K562 (cell line): Measurements from ENCODE around the gene HIVEP2. TPM values are rescaled to one million over a fixed set of nuclear protein-coding genes. Genes with fewer than 3 reads are reported as not detected.

ENCODE experiments used
- ATAC-seq: fragments of 200-7000 bp; cut with Tn5 transposase; 3 replicates; pipeline ENCODE4 v1.9.1; 2020; ENCODE audit warnings: moderate library complexity
- BruUV-seq: library from RNA; stranded (reverse); fragments of 400-500 nt; replicated peaks from 2 replicates; lab custom pipeline; 2021; lab: Mats Ljungman, UMichigan
- CTCF ChIA-PET: fragments of 300-600 bp; formaldehyde crosslinking; extraction: SDS; loops from one replicate; lab custom pipeline; 2021; ENCODE audit warnings: low intra/inter-chr PET ratio; lab: Yijun Ruan, JAX
- POLR2A ChIA-PET: fragments of 300-600, 350-650 bp; sonication (Branson Sonifier 250); formaldehyde crosslinking; extraction: SDS; loops from one replicate; lab custom pipeline; 2021; ENCODE audit warnings: antibody characterized with exemption, inconsistent platforms; lab: Yijun Ruan, JAX
- DNase-seq, 4 experiments: peaks; one replicate each; pipeline versions ENCODE4 v3.0.0 to v3.0.0-alpha.2; 2011 to 2018; ENCODE audit warnings: low spot score in 3 of 4, mixed read lengths in 3 of 4; ENCODE audit errors: extremely low read depth in 1 of 4
- FAIRE-seq: peaks from 2 replicates; lab custom pipeline; 2011; peaks lifted over from hg19 to GRCh38; lab: Jason Lieb, UNC
- H2AFZ ChIP-seq: 2 replicates; pipeline ENCODE4 v1.6.0; 2011; ENCODE audit warnings: low read depth, low read length, control low read depth, inconsistent platforms
- H3K27ac ChIP-seq: fragments of 200-600 bp; 3 replicates; pipeline ENCODE4 v1.8.0; 2011; ENCODE audit warnings: low read depth, mild to moderate bottlenecking, control low read depth, inconsistent platforms, low read length, moderate library complexity, mixed read lengths; ENCODE audit errors: extremely low read depth
- H3K27me3 ChIP-seq, 2 experiments: fragments of 300-600 bp in 1 of 2; 2 replicates in 1 of 2; 3 replicates in 1 of 2; pipeline versions ENCODE4 v1.6.0 to v1.8.0; 2011; ENCODE audit warnings: inconsistent platforms in 2 of 2, low read length in 2 of 2, mild to moderate bottlenecking in 1 of 2, mixed read lengths in 1 of 2, moderate library complexity in 1 of 2; ENCODE audit not compliant: control insufficient read depth in 2 of 2, insufficient read depth in 2 of 2
- H3K36me3 ChIP-seq: fragments of 300-600 bp; 3 replicates; pipeline ENCODE4 v1.8.0; 2011; ENCODE audit warnings: mild to moderate bottlenecking, low read length, inconsistent platforms; ENCODE audit not compliant: control insufficient read depth, insufficient read depth
- H3K4me1 ChIP-seq, 2 experiments: fragments of 200-600 bp in 1 of 2; replicated peaks in 1 of 2; 2 replicates in 1 of 2; 3 replicates in 1 of 2; pipeline versions ENCODE4 v1.5.1 to v1.8.0; 2011; ENCODE audit warnings: inconsistent platforms in 2 of 2, low read length in 2 of 2, mild to moderate bottlenecking in 1 of 2, mixed read lengths in 1 of 2, moderate library complexity in 1 of 2; ENCODE audit not compliant: control insufficient read depth in 2 of 2, insufficient read depth in 2 of 2
- H3K4me2 ChIP-seq: 2 replicates; pipeline ENCODE4 v1.6.1; 2011; ENCODE audit warnings: low read length, control low read depth, inconsistent platforms, mixed read lengths; ENCODE audit not compliant: insufficient read depth
- H3K4me3 ChIP-seq: fragments of 200-600 bp; sonication (generic), shearing (Covaris generic); 2 replicates; pipeline ENCODE4 v1.5.1; 2016; ENCODE audit warnings: control low read depth, inconsistent platforms
- H3K79me2 ChIP-seq: fragments of 200-600 bp; 3 replicates; pipeline ENCODE4 v1.8.0; 2011; ENCODE audit warnings: low read length, inconsistent platforms; ENCODE audit not compliant: control insufficient read depth, insufficient read depth
- H3K9ac ChIP-seq, 2 experiments: 2 replicates each; pipeline versions ENCODE4 v1.6.0 to v1.6.1; 2011; ENCODE audit warnings: low read depth in 2 of 2, low read length in 2 of 2, control low read depth in 1 of 2, inconsistent platforms in 1 of 2, mild to moderate bottlenecking in 1 of 2, mixed read lengths in 1 of 2; ENCODE audit not compliant: insufficient read depth in 1 of 2
- H3K9me1 ChIP-seq: one replicate; pipeline ENCODE4 v1.6.0; 2011; ENCODE audit warnings: inconsistent platforms, mild to moderate bottlenecking, low read length, moderate library complexity; ENCODE audit not compliant: control insufficient read depth, insufficient read depth
- H3K9me3 ChIP-seq: replicated peaks from 2 replicates; pipeline ENCODE4 v1.5.1; 2011; ENCODE audit warnings: low read depth, low read length, inconsistent platforms; ENCODE audit not compliant: control insufficient read depth, insufficient read depth
- H4K20me1 ChIP-seq: replicated peaks from 2 replicates; pipeline ENCODE4 v1.6.1; 2011; ENCODE audit warnings: low read length, inconsistent platforms, mixed read lengths; ENCODE audit not compliant: control insufficient read depth, insufficient read depth
- ASH1L ChIP-seq: fragments of 450-650 bp; IDR thresholded peaks from 2 replicates; pipeline ENCODE4 v1.6.1; 2018; ENCODE audit warnings: borderline replicate concordance, mild to moderate bottlenecking, low read depth; ENCODE audit not compliant: partially characterized antibody
- HDAC1 ChIP-seq, 2 experiments: fragments of 450-650 bp; IDR thresholded peaks; 2 replicates each; pipeline ENCODE4 v1.6.1; 2016 to 2017; ENCODE audit warnings: inconsistent platforms in 1 of 2, mild to moderate bottlenecking in 1 of 2, moderate library complexity in 1 of 2
- MYC ChIP-seq, 2 experiments: fragments of 250-450 bp in 1 of 2; sonication (Bioruptor Pico) in 1 of 2; IDR thresholded peaks; 2 replicates each; pipeline versions ENCODE4 v1.5.1 to v1.6.1; 2012 to 2021; ENCODE audit warnings: low read depth in 2 of 2, borderline replicate concordance in 1 of 2, improper control_type of control experiment in 1 of 2, low read length in 1 of 2, mild to moderate bottlenecking in 1 of 2, moderate library complexity in 1 of 2
- NBN ChIP-seq: fragments of 450-650 bp; IDR thresholded peaks from 2 replicates; pipeline ENCODE4 v1.6.1; 2016; ENCODE audit warnings: low read depth, mild to moderate bottlenecking
- RBFOX2 ChIP-seq: fragments of 200-400 bp; formaldehyde crosslinking; IDR thresholded peaks from 2 replicates; pipeline ENCODE4 v1.6.1; 2017; ENCODE audit warnings: low read depth, mild to moderate bottlenecking, low read length, moderate library complexity
- RBM34 ChIP-seq: fragments of 200-400 bp; formaldehyde crosslinking; IDR thresholded peaks from 2 replicates; pipeline ENCODE4 v1.6.1; 2018; ENCODE audit warnings: low read length, borderline replicate concordance; ENCODE audit not compliant: insufficient read depth
- WGBS: fragments of 100-300 bp; shearing (Covaris generic); methylation state at CpG from one replicate; pipeline ENCODE4 v1.1.6; 2016; ENCODE audit warnings: low coverage, mixed read lengths; ENCODE audit not compliant: insufficient coverage; ENCODE audit errors: missing lambda C conversion rate; 5-methylcytosine and 5-hydroxymethylcytosine counted together
- in situ Hi-C: fragments of 300-500 bp; cut with MboI; formaldehyde crosslinking; loops from 4 replicates; pipeline ENCODE4 v1.15.0; 2018; ENCODE audit warnings: inconsistent platforms, mixed read lengths
- intact Hi-C: fragments of 100-400 bp; cut with micrococcal nuclease; formaldehyde crosslinking; loops from 2 replicates; pipeline ENCODE4 v1.14.2; 2022
- polyA plus RNA-seq, 8 experiments: library from polyadenylated mRNA; depleted of rRNA in 4 of 8; stranded (reverse) in 5 of 8; unstranded in 3 of 8; fragments of >200 nt; fragmentation: Nextera tagmentation in 2 of 8; fragmentation: Illumina TruSeq in 1 of 8; extraction: Ambion mirVana in 2 of 8; extraction: Trizol in 1 of 8; gene quantifications; 2 replicates each; pipeline versions ENCODE4 v1.2.1 to v1.2.3, GENCODE V29; 2011 to 2014; ENCODE audit warnings: inconsistent platforms in 1 of 8, missing spikeins in 1 of 8
- total RNA-seq, 7 experiments: library from RNA; depleted of rRNA in 6 of 7; stranded (reverse); fragments of >200 nt in 6 of 7; fragmentation: Illumina TruSeq in 2 of 7; extraction: Trizol in 2 of 7; gene quantifications; 2 replicates each; pipeline versions ENCODE4 v1.2.1 to v1.2.3, GENCODE V29; 2011 to 2021; ENCODE audit warnings: low replicate concordance in 1 of 7
- TF ChIP-seq, protein P1 (sequence below): fragments of 200-600 bp; sonication (generic); IDR thresholded peaks from one replicate; pipeline ENCODE4 v1.6.1; 2012; ENCODE audit warnings: mild to moderate bottlenecking, low read depth, low read length, inconsistent platforms

The HIVEP2 gene
- total and polyA plus RNA-seq, 9 of the 15 experiments (the other 6 are each of a cell fraction or from before 2014, with no cell fraction given), result under 0.01 to 1.2 (median 0.31) TPM

DNA sequence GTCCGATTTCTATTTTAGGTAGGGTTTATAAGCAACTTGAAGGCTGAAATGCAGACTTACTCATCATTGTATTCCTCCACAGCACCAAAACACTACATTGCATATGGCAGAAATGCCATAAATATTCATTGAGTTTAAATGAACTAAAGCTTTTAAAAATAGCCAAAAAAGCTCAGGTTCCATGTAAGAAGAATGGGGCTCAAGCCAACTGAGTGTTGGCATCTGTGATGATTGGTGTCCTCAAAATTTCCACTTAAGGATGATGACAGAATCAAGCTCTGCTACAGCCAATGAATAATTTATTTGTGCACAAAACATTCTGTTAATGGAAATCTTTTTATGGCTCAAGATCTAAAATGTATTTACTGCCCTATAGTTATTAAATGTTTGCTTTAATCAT is 115.4 kb downstream of the HIVEP2 start:
- ChIA-PET POLR2A (interaction anchor here (0.6 kb wide), 1 partner anchor 24 kb away, joined by 3 read pairs; no protein-coding TSS in a partner anchor), CTCF (interaction anchor here (0.7 kb wide), 1 partner anchor 10 kb away, joined by 3 read pairs; no protein-coding TSS in a partner anchor)
- 4% methylated on average over 1 of the region's 1 CpG for WGBS
- no peak for TF ChIP-seq RBM34
- TF ChIP-seq MYC (IDR thresholded peaks at IDR 0.05; ENCODE audit: low read depth, low read length), result no peak
- no peak for TF ChIP-seq MYC (CRISPR knock-in tag; IDR thresholded peaks at IDR 0.05; ENCODE audit: borderline replicate concordance, low read depth)
- TF ChIP-seq HDAC1 (IDR thresholded peaks at IDR 0.05), result no peak
- no peak for TF ChIP-seq RBFOX2
- TF ChIP-seq NBN, result no peak
- no peak for TF ChIP-seq ASH1L
- TF ChIP-seq, protein P1, sequence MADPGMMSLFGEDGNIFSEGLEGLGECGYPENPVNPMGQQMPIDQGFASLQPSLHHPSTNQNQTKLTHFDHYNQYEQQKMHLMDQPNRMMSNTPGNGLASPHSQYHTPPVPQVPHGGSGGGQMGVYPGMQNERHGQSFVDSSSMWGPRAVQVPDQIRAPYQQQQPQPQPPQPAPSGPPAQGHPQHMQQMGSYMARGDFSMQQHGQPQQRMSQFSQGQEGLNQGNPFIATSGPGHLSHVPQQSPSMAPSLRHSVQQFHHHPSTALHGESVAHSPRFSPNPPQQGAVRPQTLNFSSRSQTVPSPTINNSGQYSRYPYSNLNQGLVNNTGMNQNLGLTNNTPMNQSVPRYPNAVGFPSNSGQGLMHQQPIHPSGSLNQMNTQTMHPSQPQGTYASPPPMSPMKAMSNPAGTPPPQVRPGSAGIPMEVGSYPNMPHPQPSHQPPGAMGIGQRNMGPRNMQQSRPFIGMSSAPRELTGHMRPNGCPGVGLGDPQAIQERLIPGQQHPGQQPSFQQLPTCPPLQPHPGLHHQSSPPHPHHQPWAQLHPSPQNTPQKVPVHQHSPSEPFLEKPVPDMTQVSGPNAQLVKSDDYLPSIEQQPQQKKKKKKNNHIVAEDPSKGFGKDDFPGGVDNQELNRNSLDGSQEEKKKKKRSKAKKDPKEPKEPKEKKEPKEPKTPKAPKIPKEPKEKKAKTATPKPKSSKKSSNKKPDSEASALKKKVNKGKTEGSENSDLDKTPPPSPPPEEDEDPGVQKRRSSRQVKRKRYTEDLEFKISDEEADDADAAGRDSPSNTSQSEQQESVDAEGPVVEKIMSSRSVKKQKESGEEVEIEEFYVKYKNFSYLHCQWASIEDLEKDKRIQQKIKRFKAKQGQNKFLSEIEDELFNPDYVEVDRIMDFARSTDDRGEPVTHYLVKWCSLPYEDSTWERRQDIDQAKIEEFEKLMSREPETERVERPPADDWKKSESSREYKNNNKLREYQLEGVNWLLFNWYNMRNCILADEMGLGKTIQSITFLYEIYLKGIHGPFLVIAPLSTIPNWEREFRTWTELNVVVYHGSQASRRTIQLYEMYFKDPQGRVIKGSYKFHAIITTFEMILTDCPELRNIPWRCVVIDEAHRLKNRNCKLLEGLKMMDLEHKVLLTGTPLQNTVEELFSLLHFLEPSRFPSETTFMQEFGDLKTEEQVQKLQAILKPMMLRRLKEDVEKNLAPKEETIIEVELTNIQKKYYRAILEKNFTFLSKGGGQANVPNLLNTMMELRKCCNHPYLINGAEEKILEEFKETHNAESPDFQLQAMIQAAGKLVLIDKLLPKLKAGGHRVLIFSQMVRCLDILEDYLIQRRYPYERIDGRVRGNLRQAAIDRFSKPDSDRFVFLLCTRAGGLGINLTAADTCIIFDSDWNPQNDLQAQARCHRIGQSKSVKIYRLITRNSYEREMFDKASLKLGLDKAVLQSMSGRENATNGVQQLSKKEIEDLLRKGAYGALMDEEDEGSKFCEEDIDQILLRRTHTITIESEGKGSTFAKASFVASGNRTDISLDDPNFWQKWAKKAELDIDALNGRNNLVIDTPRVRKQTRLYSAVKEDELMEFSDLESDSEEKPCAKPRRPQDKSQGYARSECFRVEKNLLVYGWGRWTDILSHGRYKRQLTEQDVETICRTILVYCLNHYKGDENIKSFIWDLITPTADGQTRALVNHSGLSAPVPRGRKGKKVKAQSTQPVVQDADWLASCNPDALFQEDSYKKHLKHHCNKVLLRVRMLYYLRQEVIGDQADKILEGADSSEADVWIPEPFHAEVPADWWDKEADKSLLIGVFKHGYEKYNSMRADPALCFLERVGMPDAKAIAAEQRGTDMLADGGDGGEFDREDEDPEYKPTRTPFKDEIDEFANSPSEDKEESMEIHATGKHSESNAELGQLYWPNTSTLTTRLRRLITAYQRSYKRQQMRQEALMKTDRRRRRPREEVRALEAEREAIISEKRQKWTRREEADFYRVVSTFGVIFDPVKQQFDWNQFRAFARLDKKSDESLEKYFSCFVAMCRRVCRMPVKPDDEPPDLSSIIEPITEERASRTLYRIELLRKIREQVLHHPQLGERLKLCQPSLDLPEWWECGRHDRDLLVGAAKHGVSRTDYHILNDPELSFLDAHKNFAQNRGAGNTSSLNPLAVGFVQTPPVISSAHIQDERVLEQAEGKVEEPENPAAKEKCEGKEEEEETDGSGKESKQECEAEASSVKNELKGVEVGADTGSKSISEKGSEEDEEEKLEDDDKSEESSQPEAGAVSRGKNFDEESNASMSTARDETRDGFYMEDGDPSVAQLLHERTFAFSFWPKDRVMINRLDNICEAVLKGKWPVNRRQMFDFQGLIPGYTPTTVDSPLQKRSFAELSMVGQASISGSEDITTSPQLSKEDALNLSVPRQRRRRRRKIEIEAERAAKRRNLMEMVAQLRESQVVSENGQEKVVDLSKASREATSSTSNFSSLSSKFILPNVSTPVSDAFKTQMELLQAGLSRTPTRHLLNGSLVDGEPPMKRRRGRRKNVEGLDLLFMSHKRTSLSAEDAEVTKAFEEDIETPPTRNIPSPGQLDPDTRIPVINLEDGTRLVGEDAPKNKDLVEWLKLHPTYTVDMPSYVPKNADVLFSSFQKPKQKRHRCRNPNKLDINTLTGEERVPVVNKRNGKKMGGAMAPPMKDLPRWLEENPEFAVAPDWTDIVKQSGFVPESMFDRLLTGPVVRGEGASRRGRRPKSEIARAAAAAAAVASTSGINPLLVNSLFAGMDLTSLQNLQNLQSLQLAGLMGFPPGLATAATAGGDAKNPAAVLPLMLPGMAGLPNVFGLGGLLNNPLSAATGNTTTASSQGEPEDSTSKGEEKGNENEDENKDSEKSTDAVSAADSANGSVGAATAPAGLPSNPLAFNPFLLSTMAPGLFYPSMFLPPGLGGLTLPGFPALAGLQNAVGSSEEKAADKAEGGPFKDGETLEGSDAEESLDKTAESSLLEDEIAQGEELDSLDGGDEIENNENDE, result no peak

More for the DNA sequence above, 115.4 kb downstream of the HIVEP2 start:
- Histone ChIP-seq H3K79me2 (no peaks in the 10 kb centered on the region), H3K4me1 (no peaks in the 10 kb centered on the region), H3K4me3 (no peak overlapping the region), H3K9me3 (no peaks in the 10 kb centered on the region), H3K27me3 (peaks cover 0 to 8% of the 10 kb centered on the region in 2 experiments; a peak in 2 of 5 replicates), H3K9ac (no peak overlapping the region), H3K36me3 (no peaks in the 10 kb centered on the region), H3K9me1 (no peaks in the 10 kb centered on the region), H4K20me1 (no peaks in the 10 kb centered on the region), H2AFZ (no peak overlapping the region), H3K27ac (no peak overlapping the region), H3K4me2 (no peak overlapping the region)
- no peak for ATAC-seq
- BruUV-seq, result no TSS peak
- in situ Hi-C loops (no loop called here), intact Hi-C loops (loop anchor here (10.0 kb wide), 1 partner anchor 195 kb away; no protein-coding TSS in a partner anchor)
- no peak for DNase-seq
- no peak for FAIRE-seq
